Measurements from ENCODE around the gene GATAD2A. TPM values are rescaled to one million over a fixed set of nuclear protein-coding genes. Genes with fewer than 3 reads are reported as not detected.

GATAD2A gene
- total and polyA plus RNA-seq, 9 of the 15 experiments (the other 6 are each of a cell fraction or from before 2014, with no cell fraction given): 2.4 to 226 (median 44.2) TPM

DNA sequence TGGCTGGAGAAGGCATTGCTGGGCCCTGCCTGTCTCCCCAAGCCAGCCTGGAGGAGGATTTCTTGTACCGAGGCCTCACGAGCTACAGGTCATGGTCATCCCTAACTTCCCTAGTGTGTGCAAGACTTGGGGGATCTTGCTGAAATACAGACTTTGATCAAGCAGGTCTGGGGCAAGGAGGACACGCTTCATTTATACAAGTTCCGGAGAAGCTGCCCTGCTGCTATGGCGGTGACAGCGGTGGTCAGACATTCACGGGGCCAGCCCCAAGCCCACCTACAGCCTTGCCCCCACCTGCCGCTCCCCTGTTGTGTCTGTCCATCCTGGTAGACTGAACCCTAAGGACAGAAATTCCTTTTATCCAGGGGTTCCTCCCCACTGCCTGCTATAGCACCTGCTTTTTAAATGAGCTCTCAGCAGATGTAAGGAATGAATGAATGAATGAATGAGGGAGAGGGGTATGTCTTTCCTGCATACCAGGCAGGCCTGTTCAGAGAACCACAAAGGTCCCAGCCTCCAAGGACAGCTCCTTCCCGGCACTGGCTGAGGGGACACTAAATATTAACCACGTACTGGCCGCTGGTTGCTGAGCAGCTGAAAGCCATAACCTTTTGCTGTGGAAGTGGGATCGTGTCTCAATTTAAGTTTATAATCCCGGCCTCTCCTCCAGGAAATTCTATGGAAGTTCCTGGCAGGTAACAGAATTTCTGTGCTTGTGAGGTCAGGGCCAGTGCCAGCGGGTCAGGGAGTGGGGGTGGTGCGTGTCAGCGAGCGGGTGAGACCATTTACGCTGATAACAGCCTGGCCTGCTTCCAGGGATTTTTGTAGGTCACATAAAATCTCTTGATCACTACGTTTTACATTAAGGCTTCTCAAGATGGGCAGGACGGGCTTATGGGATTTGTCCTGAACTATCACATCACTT is 82.7 kb downstream of the GATAD2A start (continued):
- TF ChIP-seq ATF3 (IDR thresholded peaks at IDR 0.05) (no peak), ATF3 (CRISPR knock-in tag; conservative IDR thresholded peaks at IDR 0.05) (no peak), CC2D1A (IDR thresholded peaks at IDR 0.05) (no peak), KLF10 (CRISPR knock-in tag; IDR thresholded peaks at IDR 0.05) (no peak), HDAC6 (IDR thresholded peaks at IDR 0.05; ENCODE audit: low read depth, low read length) (no peak), SRSF7 (optimal IDR thresholded peaks at IDR 0.05; ENCODE audit: low read depth, low read length) (no peak), MCM3 (IDR thresholded peaks at IDR 0.05) (no peak), TOE1 (IDR thresholded peaks at IDR 0.05; ENCODE audit: borderline replicate concordance) (no peak), TOE1 (CRISPR knock-in tag; IDR thresholded peaks at IDR 0.05; ENCODE audit: borderline replicate concordance, low read depth) (no peak), ZNF140 (CRISPR knock-in tag; IDR thresholded peaks at IDR 0.05) (no peak), ZNF3 (CRISPR knock-in tag; IDR thresholded peaks at IDR 0.05) (no peak), RBM34 (IDR thresholded peaks at IDR 0.05; ENCODE audit: borderline replicate concordance, insufficient read depth, low read length) (no peak), CREB5 (CRISPR knock-in tag; IDR thresholded peaks at IDR 0.05) (no peak), ZBTB34 (CRISPR knock-in tag; IDR thresholded peaks at IDR 0.05) (no peak), ZHX1 (conservative IDR thresholded peaks at IDR 0.05; ENCODE audit: low read length) (no peak)
- TF ChIP-seq, protein P1, sequence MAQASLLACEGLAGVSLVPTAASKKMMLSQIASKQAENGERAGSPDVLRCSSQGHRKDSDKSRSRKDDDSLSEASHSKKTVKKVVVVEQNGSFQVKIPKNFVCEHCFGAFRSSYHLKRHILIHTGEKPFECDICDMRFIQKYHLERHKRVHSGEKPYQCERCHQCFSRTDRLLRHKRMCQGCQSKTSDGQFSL (CRISPR knock-in tag; IDR thresholded peaks at IDR 0.05): no peak
- TF ChIP-seq, protein P1 (tag; IDR thresholded peaks at IDR 0.05): no peak
- TF ChIP-seq, protein P2, sequence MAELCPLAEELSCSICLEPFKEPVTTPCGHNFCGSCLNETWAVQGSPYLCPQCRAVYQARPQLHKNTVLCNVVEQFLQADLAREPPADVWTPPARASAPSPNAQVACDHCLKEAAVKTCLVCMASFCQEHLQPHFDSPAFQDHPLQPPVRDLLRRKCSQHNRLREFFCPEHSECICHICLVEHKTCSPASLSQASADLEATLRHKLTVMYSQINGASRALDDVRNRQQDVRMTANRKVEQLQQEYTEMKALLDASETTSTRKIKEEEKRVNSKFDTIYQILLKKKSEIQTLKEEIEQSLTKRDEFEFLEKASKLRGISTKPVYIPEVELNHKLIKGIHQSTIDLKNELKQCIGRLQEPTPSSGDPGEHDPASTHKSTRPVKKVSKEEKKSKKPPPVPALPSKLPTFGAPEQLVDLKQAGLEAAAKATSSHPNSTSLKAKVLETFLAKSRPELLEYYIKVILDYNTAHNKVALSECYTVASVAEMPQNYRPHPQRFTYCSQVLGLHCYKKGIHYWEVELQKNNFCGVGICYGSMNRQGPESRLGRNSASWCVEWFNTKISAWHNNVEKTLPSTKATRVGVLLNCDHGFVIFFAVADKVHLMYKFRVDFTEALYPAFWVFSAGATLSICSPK (IDR thresholded peaks at IDR 0.05; ENCODE audit: borderline replicate concordance): no peak
